ENCODE data around the gene FERMT2. TPM values are rescaled to one million over a fixed set of nuclear protein-coding genes. Genes with fewer than 3 reads are reported as not detected.

The FERMT2 gene
- polyA plus RNA-seq, 2 of the 4 experiments (the other 2 are of a cell fraction), result 42.9 to 102 TPM

DNA sequence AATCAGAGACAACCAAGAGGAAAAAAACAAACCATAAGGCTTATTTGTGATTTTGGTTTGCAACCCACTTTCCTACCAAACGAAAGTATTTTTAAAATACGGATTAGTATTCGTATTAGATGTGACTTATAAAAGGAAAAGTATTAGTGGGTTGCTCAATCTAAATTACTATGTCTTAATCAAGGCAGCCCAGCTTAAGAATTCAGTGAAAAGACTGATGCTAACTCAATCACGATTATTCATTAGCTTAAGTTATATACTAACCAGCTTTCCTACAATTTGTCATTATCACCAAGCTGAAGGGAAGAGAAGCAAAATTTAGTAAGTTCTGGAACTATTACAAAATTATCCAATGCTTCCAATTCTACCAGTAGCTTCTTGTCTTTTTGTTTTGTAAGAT lies 62.7 kb downstream of the FERMT2 start:
- TF ChIP-seq MAZ (IDR thresholded peaks at IDR 0.05; ENCODE audit: borderline replicate concordance, low read depth, low read length) (no peak), RARB (CRISPR knock-in tag; IDR thresholded peaks at IDR 0.05) (no peak), EP300 (IDR thresholded peaks at IDR 0.05) (no peak), RCOR1 (IDR thresholded peaks at IDR 0.05; ENCODE audit: low read depth, low read length) (no peak), CEBPB (IDR thresholded peaks at IDR 0.05) (no peak)
- TF ChIP-seq, protein P1, sequence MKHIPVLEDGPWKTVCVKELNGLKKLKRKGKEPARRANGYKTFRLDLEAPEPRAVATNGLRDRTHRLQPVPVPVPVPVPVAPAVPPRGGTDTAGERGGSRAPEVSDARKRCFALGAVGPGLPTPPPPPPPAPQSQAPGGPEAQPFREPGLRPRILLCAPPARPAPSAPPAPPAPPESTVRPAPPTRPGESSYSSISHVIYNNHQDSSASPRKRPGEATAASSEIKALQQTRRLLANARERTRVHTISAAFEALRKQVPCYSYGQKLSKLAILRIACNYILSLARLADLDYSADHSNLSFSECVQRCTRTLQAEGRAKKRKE (CRISPR knock-in tag; IDR thresholded peaks at IDR 0.05; ENCODE audit: low read depth), result no peak
- TF ChIP-seq, protein P2, sequence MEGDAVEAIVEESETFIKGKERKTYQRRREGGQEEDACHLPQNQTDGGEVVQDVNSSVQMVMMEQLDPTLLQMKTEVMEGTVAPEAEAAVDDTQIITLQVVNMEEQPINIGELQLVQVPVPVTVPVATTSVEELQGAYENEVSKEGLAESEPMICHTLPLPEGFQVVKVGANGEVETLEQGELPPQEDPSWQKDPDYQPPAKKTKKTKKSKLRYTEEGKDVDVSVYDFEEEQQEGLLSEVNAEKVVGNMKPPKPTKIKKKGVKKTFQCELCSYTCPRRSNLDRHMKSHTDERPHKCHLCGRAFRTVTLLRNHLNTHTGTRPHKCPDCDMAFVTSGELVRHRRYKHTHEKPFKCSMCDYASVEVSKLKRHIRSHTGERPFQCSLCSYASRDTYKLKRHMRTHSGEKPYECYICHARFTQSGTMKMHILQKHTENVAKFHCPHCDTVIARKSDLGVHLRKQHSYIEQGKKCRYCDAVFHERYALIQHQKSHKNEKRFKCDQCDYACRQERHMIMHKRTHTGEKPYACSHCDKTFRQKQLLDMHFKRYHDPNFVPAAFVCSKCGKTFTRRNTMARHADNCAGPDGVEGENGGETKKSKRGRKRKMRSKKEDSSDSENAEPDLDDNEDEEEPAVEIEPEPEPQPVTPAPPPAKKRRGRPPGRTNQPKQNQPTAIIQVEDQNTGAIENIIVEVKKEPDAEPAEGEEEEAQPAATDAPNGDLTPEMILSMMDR (IDR thresholded peaks at IDR 0.05), result no peak
- no peak overlapping the region for H3K4me3 ChIP-seq
- H3K27ac ChIP-seq, result no peak overlapping the region
- H3K9me3 ChIP-seq, result no peaks in the 10 kb centered on the region
- 89% methylated on average over 4 of the region's 4 CpGs for WGBS (ENCODE audit: missing lambda C conversion rate)
- no peak overlapping the region for H3K4me2 ChIP-seq
- ChIA-PET CTCF (interaction anchor here (0.9 kb wide), 1 partner anchor 146 kb away, joined by 4 read pairs; no protein-coding TSS in a partner anchor), POLR2A (interaction anchor here (1.1 to 1.4 kb wide), 2 partner anchors 63 kb away, joined by 3 read pairs; partner anchors contain the start of gene FERMT2)
- ATAC-seq (no peak), FAIRE-seq (no peak), DNase-seq (ENCODE audit: low read depth in 1 of 2, low spot score in 1 of 2) (no peak)
- peaks cover 6% of the 10 kb centered on the region; the same call in 2 of the 3 replicates for H3K4me1 ChIP-seq

DNA sequence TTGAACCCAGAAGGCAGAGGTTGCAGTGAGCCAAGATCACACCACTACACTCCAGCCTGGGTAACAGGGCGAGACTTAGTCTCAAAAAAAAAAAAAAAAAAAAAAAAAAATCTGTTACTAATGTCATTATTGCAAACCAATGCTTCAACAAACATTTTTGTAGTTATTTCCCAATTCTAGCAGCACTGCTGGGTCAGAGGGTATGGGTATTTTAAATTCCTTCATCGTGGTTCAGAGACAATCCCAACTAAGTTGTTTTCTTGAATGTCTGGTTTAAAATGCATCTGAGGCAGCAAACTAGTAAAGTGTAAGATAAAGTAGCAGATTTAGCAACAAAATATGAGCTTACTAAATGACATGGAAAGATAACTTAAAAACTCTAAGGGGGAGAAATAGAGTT lies 65.6 kb downstream of the FERMT2 start:
- FAIRE-seq (no peak), DNase-seq (ENCODE audit: low read depth in 1 of 2, low spot score in 1 of 2) (no peak), ATAC-seq (no peak)
- Histone ChIP-seq H3K4me1 (no peaks in the 10 kb centered on the region), H3K4me2 (no peak overlapping the region), H3K9me3 (no peaks in the 10 kb centered on the region), H3K27ac (no peak overlapping the region), H3K4me3 (no peak overlapping the region)
- POLR2A ChIA-PET, result no interaction called here
- 85% methylated on average over 2 of the region's 2 CpGs for WGBS (ENCODE audit: missing lambda C conversion rate)
- TF ChIP-seq EHMT2 (IDR thresholded peaks at IDR 0.05; ENCODE audit: low read depth) (no peak), FOXS1 (CRISPR knock-in tag; IDR thresholded peaks at IDR 0.05) (no peak), ZSCAN20 (CRISPR knock-in tag; IDR thresholded peaks at IDR 0.05) (no peak), ZC3H11A (IDR thresholded peaks at IDR 0.05) (no peak), RCOR1 (IDR thresholded peaks at IDR 0.05; ENCODE audit: low read depth, low read length) (no peak), EP300 (IDR thresholded peaks at IDR 0.05) (no peak)
- CTCF ChIA-PET, result no interaction called here

DNA sequence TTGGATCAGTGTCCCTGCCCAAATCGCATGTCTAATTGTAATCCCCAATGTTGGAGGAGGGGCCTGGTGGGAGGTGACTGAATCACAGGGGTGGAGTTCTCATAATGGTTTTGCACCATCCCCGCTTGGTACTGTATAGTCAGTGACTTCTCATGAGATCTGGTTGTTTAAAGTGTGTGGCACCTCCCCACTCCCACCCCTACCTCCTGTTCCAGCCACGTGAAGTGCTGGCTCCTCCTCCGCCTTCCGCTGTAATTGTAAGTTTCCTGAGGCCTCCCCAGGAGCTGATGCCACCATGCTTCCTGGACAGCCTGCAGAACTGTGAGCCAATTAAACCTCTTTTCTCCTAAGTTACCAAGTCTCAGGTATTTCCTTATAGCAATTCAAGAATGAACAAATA lies 67.2 kb downstream of the FERMT2 start:
- DNase-seq (ENCODE audit: low read depth in 1 of 2, low spot score in 1 of 2), result no peak
- TF ChIP-seq, protein P3, sequence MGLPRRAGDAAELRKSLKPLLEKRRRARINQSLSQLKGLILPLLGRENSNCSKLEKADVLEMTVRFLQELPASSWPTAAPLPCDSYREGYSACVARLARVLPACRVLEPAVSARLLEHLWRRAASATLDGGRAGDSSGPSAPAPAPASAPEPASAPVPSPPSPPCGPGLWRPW (IDR thresholded peaks at IDR 0.05), result no peak
- TF ChIP-seq TP53 (CRISPR knock-in tag; IDR thresholded peaks at IDR 0.05) (no peak), CBX8 (IDR thresholded peaks at IDR 0.05) (no peak), CBX2 (IDR thresholded peaks at IDR 0.05; ENCODE audit: borderline replicate concordance, low read depth) (no peak), HEYL (CRISPR knock-in tag; IDR thresholded peaks at IDR 0.05) (no peak), POLR2A (IDR thresholded peaks at IDR 0.05; ENCODE audit: low read length) (no peak), EHF (CRISPR knock-in tag; IDR thresholded peaks at IDR 0.05) (no peak), FOXS1 (CRISPR knock-in tag; IDR thresholded peaks at IDR 0.05) (no peak)
- TF ChIP-seq, protein P4, sequence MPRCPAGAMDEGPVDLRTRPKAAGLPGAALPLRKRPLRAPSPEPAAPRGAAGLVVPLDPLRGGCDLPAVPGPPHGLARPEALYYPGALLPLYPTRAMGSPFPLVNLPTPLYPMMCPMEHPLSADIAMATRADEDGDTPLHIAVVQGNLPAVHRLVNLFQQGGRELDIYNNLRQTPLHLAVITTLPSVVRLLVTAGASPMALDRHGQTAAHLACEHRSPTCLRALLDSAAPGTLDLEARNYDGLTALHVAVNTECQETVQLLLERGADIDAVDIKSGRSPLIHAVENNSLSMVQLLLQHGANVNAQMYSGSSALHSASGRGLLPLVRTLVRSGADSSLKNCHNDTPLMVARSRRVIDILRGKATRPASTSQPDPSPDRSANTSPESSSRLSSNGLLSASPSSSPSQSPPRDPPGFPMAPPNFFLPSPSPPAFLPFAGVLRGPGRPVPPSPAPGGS (IDR thresholded peaks at IDR 0.05), result no peak
- TF ChIP-seq, protein P5, sequence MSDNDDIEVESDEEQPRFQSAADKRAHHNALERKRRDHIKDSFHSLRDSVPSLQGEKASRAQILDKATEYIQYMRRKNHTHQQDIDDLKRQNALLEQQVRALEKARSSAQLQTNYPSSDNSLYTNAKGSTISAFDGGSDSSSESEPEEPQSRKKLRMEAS (IDR thresholded peaks at IDR 0.05), result no peak
- TF ChIP-seq, protein P6, sequence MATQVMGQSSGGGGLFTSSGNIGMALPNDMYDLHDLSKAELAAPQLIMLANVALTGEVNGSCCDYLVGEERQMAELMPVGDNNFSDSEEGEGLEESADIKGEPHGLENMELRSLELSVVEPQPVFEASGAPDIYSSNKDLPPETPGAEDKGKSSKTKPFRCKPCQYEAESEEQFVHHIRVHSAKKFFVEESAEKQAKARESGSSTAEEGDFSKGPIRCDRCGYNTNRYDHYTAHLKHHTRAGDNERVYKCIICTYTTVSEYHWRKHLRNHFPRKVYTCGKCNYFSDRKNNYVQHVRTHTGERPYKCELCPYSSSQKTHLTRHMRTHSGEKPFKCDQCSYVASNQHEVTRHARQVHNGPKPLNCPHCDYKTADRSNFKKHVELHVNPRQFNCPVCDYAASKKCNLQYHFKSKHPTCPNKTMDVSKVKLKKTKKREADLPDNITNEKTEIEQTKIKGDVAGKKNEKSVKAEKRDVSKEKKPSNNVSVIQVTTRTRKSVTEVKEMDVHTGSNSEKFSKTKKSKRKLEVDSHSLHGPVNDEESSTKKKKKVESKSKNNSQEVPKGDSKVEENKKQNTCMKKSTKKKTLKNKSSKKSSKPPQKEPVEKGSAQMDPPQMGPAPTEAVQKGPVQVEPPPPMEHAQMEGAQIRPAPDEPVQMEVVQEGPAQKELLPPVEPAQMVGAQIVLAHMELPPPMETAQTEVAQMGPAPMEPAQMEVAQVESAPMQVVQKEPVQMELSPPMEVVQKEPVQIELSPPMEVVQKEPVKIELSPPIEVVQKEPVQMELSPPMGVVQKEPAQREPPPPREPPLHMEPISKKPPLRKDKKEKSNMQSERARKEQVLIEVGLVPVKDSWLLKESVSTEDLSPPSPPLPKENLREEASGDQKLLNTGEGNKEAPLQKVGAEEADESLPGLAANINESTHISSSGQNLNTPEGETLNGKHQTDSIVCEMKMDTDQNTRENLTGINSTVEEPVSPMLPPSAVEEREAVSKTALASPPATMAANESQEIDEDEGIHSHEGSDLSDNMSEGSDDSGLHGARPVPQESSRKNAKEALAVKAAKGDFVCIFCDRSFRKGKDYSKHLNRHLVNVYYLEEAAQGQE (IDR thresholded peaks at IDR 0.05), result no peak
- H3K4me1 ChIP-seq, result peaks cover 1% of the 10 kb centered on the region; the same call in 1 of the 3 replicates
- ChIA-PET CTCF (no interaction called here), POLR2A (no interaction called here)
- FAIRE-seq, result no peak
- no peak overlapping the region for H3K4me3 ChIP-seq
- no peak overlapping the region for H3K4me2 ChIP-seq
- no peaks in the 10 kb centered on the region for H3K9me3 ChIP-seq
- no peak overlapping the region for H3K27ac ChIP-seq
- WGBS (ENCODE audit: missing lambda C conversion rate), result 86% methylated on average over 5 of the region's 5 CpGs
- ATAC-seq, result peak in 1 of 2 experiments; percentile 26; a peak in 1 of 6 replicates
